ENCODE data around the gene CCT7.

DNA sequence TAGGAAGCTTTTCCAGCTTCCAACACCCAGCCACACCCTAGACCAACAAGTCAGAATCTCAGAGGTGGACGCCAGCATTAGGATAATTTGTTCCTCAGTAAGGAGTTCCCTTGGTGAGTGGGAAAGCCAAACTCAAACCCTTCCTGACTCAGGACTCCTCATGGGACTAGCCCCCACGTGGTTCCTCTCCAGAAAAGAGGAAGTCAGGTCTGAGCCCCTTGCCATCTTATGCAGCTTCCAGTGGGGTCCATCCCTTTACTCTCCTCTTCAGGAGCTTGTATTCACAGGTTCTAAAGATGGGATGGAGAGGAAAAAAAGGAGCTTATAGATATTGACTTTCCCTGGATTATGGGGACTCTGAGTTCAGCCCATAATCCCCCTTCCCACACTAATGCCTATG lies 46.6 kb upstream of the CCT7 start:
- TF ChIP-seq GATA2 (IDR thresholded peaks at IDR 0.05; ENCODE audit: low read depth, low read length) (no peak), GATA3 (IDR thresholded peaks at IDR 0.05; ENCODE audit: low read depth, low read length) (no peak)

All from SH-SY5Y (cell line).